ENCODE measurements around the gene PGGHG. TPM values are rescaled to one million over a fixed set of nuclear protein-coding genes. Genes with fewer than 3 reads are reported as not detected.

Gene PGGHG
- total RNA-seq, 1 donor from 2014 or later = 69.7 TPM

DNA sequence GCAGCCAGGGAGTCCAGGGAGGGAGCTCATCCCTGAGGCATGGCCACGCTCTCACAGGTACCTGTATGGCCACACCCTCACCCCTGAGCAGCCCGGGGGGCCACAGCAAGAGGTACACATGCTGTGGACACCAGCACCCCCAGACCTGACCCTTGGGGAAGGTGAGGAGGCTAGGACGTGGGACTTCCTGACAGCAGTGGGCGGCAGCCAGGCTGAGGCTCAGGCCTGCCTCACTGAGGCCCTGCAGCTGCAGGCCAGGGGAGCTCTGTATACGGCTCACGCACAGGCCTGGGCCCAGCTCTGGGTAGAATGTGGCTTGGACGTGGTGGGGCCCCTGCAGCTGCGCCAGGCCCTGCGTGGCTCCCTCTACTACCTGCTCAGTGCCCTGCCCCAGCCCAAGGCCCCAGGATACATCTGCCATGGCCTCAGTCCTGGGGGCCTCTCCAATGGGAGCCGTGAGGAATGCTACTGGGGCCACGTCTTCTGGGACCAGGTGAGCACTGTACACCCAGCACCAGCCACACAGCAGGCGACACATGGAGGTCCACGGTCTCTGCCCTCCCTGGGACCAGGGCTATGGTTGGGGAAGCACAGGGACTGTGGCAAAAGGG, 1.8 kb downstream of the PGGHG start:
- Mint-ChIP-seq H3K27me3 (ENCODE audit: unreplicated experiment) (peaks cover 15% of the 10 kb centered on the region), H3K4me1 (ENCODE audit: unreplicated experiment) (no peaks in the 10 kb centered on the region), H3K27ac (ENCODE audit: unreplicated experiment) (no peak overlapping the region), H3K4me3 (ENCODE audit: unreplicated experiment) (no peak overlapping the region), H3K9me3 (ENCODE audit: unreplicated experiment) (no peaks in the 10 kb centered on the region), H3K36me3 (ENCODE audit: low read depth, unreplicated experiment) (no peaks in the 10 kb centered on the region)
- TF ChIP-seq, protein P1, sequence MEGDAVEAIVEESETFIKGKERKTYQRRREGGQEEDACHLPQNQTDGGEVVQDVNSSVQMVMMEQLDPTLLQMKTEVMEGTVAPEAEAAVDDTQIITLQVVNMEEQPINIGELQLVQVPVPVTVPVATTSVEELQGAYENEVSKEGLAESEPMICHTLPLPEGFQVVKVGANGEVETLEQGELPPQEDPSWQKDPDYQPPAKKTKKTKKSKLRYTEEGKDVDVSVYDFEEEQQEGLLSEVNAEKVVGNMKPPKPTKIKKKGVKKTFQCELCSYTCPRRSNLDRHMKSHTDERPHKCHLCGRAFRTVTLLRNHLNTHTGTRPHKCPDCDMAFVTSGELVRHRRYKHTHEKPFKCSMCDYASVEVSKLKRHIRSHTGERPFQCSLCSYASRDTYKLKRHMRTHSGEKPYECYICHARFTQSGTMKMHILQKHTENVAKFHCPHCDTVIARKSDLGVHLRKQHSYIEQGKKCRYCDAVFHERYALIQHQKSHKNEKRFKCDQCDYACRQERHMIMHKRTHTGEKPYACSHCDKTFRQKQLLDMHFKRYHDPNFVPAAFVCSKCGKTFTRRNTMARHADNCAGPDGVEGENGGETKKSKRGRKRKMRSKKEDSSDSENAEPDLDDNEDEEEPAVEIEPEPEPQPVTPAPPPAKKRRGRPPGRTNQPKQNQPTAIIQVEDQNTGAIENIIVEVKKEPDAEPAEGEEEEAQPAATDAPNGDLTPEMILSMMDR (IDR thresholded peaks at IDR 0.05; ENCODE audit: unreplicated experiment) = no peak
- no peak for DNase-seq (ENCODE audit: low spot score)

DNA sequence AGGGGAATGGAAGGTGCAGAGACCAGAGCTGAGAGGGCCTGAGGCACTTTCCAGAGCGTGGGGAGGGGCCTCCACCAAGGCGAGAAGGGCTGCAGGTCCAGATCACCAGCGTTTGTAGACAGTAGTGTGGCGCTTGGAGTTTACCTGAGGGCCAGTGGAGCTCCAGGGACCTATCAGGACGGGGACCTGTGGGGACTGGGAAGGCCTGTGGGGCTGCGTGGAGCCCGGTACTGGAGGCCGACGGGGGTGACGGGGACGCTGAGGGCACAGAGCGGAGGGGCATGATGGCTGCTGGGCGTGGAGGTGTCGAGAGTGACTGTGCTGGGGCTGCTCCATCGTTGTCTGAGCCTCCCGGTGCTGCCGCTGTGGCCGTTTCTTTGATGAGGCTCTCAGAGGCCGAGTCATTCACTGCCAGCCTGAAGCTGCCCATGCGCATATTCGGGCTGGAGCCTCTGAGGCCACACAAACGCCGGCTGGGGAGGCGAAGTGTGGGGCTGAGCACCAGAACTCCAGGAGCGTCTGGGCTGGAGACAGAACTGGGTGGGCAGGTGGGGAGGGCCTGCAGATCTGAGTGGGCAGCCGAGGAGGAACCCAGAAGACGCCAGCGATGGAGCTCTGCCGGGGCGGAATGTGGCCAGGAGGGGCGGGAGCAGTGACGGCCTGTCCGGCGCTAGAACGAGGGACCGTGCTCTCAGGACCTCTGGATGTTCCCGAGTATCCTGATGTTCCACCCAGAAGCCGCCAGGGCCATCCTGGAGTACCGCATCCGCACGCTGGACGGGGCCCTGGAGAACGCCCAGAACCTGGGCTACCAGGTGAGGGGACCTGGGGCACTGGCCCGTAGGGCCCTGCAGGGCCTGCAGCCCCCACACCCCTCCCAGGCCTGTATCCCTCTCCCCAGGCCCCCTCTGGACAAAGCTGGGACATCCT, 2.6 kb downstream of the PGGHG start:
- Mint-ChIP-seq H3K36me3 (ENCODE audit: low read depth, unreplicated experiment) (no peaks in the 10 kb centered on the region), H3K4me3 (ENCODE audit: unreplicated experiment) (no peak overlapping the region), H3K9me3 (ENCODE audit: unreplicated experiment) (no peaks in the 10 kb centered on the region), H3K4me1 (ENCODE audit: unreplicated experiment) (no peaks in the 10 kb centered on the region), H3K27ac (ENCODE audit: unreplicated experiment) (no peak overlapping the region), H3K27me3 (ENCODE audit: unreplicated experiment) (peaks cover 15% of the 10 kb centered on the region)
- DNase-seq (ENCODE audit: low spot score) = no peak
- TF ChIP-seq, protein P1 (IDR thresholded peaks at IDR 0.05; ENCODE audit: unreplicated experiment) = no peak

GRCh38 chr11:292211-293121, 3.5 kb downstream of the PGGHG start:
- H3K4me1 Mint-ChIP-seq (ENCODE audit: unreplicated experiment) = peaks cover 2% of the 10 kb centered on the region
- no peak for DNase-seq (ENCODE audit: low spot score)
- no peak overlapping the region for H3K4me3 Mint-ChIP-seq (ENCODE audit: unreplicated experiment)
- no peak overlapping the region for H3K27ac Mint-ChIP-seq (ENCODE audit: unreplicated experiment)
- peaks cover 9% of the 10 kb centered on the region for H3K27me3 Mint-ChIP-seq (ENCODE audit: unreplicated experiment)
- H3K9me3 Mint-ChIP-seq (ENCODE audit: unreplicated experiment) = no peaks in the 10 kb centered on the region
- TF ChIP-seq, protein P1 (IDR thresholded peaks at IDR 0.05; ENCODE audit: unreplicated experiment) = no peak
- peaks cover 3% of the 10 kb centered on the region for H3K36me3 Mint-ChIP-seq (ENCODE audit: low read depth, unreplicated experiment)

- Mint-ChIP-seq H3K27me3 (ENCODE audit: unreplicated experiment) (peaks cover 5% of the 10 kb centered on the region), H3K9me3 (ENCODE audit: unreplicated experiment) (no peaks in the 10 kb centered on the region), H3K4me3 (ENCODE audit: unreplicated experiment) (no peak overlapping the region), H3K4me1 (ENCODE audit: unreplicated experiment) (peaks cover 5% of the 10 kb centered on the region), H3K36me3 (ENCODE audit: low read depth, unreplicated experiment) (peaks cover 6% of the 10 kb centered on the region), H3K27ac (ENCODE audit: unreplicated experiment) (no peak overlapping the region)
- TF ChIP-seq, protein P1 (IDR thresholded peaks at IDR 0.05; ENCODE audit: unreplicated experiment) = no peak
- DNase-seq (ENCODE audit: low spot score) = no peak
Measured at GRCh38 chr11:293271-293851, 4.4 kb downstream of the PGGHG start.

All from endothelial cell (in vitro differentiated cells).